Measurements from ENCODE around the gene OR2M2.

OR2M2 gene

GRCh38 chr1:248174521-248174920 lies at the start of gene OR2M2:
Gene OR2M2 (plus strand): TSS chr1:248174821. CDS start chr1:248179986, 5,165 bp downstream.
- no peak within 1 kb of the TSS for H3K9ac ChIP-seq (ENCODE audit: low read length)
- no peaks in the 10 kb centered on the region for H3K27me3 ChIP-seq (ENCODE audit: control insufficient read depth, insufficient read depth, low read length)
- no peak within 1 kb of the TSS for H3K4me3 ChIP-seq (ENCODE audit: low read length)
- H3K27ac ChIP-seq (ENCODE audit: low read depth, low read length): no peak within 1 kb of the TSS
- H3K36me3 ChIP-seq (ENCODE audit: control insufficient read depth, insufficient read depth, low read length): no peaks in the 10 kb centered on the region
- no peaks in the 10 kb centered on the region for H3K4me1 ChIP-seq (ENCODE audit: control insufficient read depth, insufficient read depth, low read length)

GRCh38 chr1:248127653-248128052 lies 47.0 kb upstream of the OR2M2 start:
- no peaks in the 10 kb centered on the region for H3K27me3 ChIP-seq (ENCODE audit: control insufficient read depth, insufficient read depth, low read length)
- no peaks in the 10 kb centered on the region for H3K4me1 ChIP-seq (ENCODE audit: control insufficient read depth, insufficient read depth, low read length)
- H3K27ac ChIP-seq (ENCODE audit: low read depth, low read length): no peak overlapping the region
- no peak overlapping the region for H3K9ac ChIP-seq (ENCODE audit: low read length)
- no peaks in the 10 kb centered on the region for H3K36me3 ChIP-seq (ENCODE audit: control insufficient read depth, insufficient read depth, low read length)
- no peak overlapping the region for H3K4me3 ChIP-seq (ENCODE audit: low read length)

- H3K36me3 ChIP-seq (ENCODE audit: control insufficient read depth, insufficient read depth, low read length): no peaks in the 10 kb centered on the region
- no peak overlapping the region for H3K4me3 ChIP-seq (ENCODE audit: low read length)
- no peak overlapping the region for H3K27ac ChIP-seq (ENCODE audit: low read depth, low read length)
- H3K27me3 ChIP-seq (ENCODE audit: control insufficient read depth, insufficient read depth, low read length): no peaks in the 10 kb centered on the region
- H3K4me1 ChIP-seq (ENCODE audit: control insufficient read depth, insufficient read depth, low read length): no peaks in the 10 kb centered on the region
- H3K9ac ChIP-seq (ENCODE audit: low read length): no peak overlapping the region
Measured at GRCh38 chr1:248136811-248137210, 37.8 kb upstream of the OR2M2 start.

GRCh38 chr1:248140846-248141245 lies 33.8 kb upstream of the OR2M2 start:
- Histone ChIP-seq H3K9ac (ENCODE audit: low read length) (no peak overlapping the region), H3K27me3 (ENCODE audit: control insufficient read depth, insufficient read depth, low read length) (no peaks in the 10 kb centered on the region), H3K4me3 (ENCODE audit: low read length) (no peak overlapping the region), H3K36me3 (ENCODE audit: control insufficient read depth, insufficient read depth, low read length) (no peaks in the 10 kb centered on the region), H3K27ac (ENCODE audit: low read depth, low read length) (no peak overlapping the region), H3K4me1 (ENCODE audit: control insufficient read depth, insufficient read depth, low read length) (no peaks in the 10 kb centered on the region)

GRCh38 chr1:248143311-248143710 lies 31.3 kb upstream of the OR2M2 start:
- no peak overlapping the region for H3K9ac ChIP-seq (ENCODE audit: low read length)
- no peaks in the 10 kb centered on the region for H3K36me3 ChIP-seq (ENCODE audit: control insufficient read depth, insufficient read depth, low read length)
- no peak overlapping the region for H3K27ac ChIP-seq (ENCODE audit: low read depth, low read length)
- H3K27me3 ChIP-seq (ENCODE audit: control insufficient read depth, insufficient read depth, low read length): no peaks in the 10 kb centered on the region
- H3K4me3 ChIP-seq (ENCODE audit: low read length): no peak overlapping the region
- H3K4me1 ChIP-seq (ENCODE audit: control insufficient read depth, insufficient read depth, low read length): no peaks in the 10 kb centered on the region

GRCh38 chr1:248144513-248145198 lies 30.0 kb upstream of the OR2M2 start, which contains the start of gene OR2M5:
Gene OR2M5 (plus strand): TSS chr1:248145148. CDS start chr1:248145148, 0 bp downstream.
- Histone ChIP-seq H3K4me1 (ENCODE audit: control insufficient read depth, insufficient read depth, low read length) (no peaks in the 10 kb centered on the region), H3K27ac (ENCODE audit: low read depth, low read length) (no peak within 1 kb of the TSS), H3K27me3 (ENCODE audit: control insufficient read depth, insufficient read depth, low read length) (no peaks in the 10 kb centered on the region), H3K9ac (ENCODE audit: low read length) (no peak within 1 kb of the TSS), H3K4me3 (ENCODE audit: low read length) (no peak within 1 kb of the TSS), H3K36me3 (ENCODE audit: control insufficient read depth, insufficient read depth, low read length) (no peaks in the 10 kb centered on the region)

GRCh38 chr1:248152056-248152827 lies 22.4 kb upstream of the OR2M2 start:
- no peak overlapping the region for H3K4me3 ChIP-seq (ENCODE audit: low read length)
- H3K36me3 ChIP-seq (ENCODE audit: control insufficient read depth, insufficient read depth, low read length): no peaks in the 10 kb centered on the region
- no peaks in the 10 kb centered on the region for H3K4me1 ChIP-seq (ENCODE audit: control insufficient read depth, insufficient read depth, low read length)
- H3K27ac ChIP-seq (ENCODE audit: low read depth, low read length): no peak overlapping the region
- H3K9ac ChIP-seq (ENCODE audit: low read length): no peak overlapping the region
- no peaks in the 10 kb centered on the region for H3K27me3 ChIP-seq (ENCODE audit: control insufficient read depth, insufficient read depth, low read length)

- no peak overlapping the region for H3K27ac ChIP-seq (ENCODE audit: low read depth, low read length)
- H3K36me3 ChIP-seq (ENCODE audit: control insufficient read depth, insufficient read depth, low read length): no peaks in the 10 kb centered on the region
- no peak overlapping the region for H3K9ac ChIP-seq (ENCODE audit: low read length)
- H3K27me3 ChIP-seq (ENCODE audit: control insufficient read depth, insufficient read depth, low read length): no peaks in the 10 kb centered on the region
- H3K4me1 ChIP-seq (ENCODE audit: control insufficient read depth, insufficient read depth, low read length): no peaks in the 10 kb centered on the region
- no peak overlapping the region for H3K4me3 ChIP-seq (ENCODE audit: low read length)
Measured at GRCh38 chr1:248155927-248156326, 18.7 kb upstream of the OR2M2 start.

- H3K36me3 ChIP-seq (ENCODE audit: control insufficient read depth, insufficient read depth, low read length): no peaks in the 10 kb centered on the region
- no peaks in the 10 kb centered on the region for H3K4me1 ChIP-seq (ENCODE audit: control insufficient read depth, insufficient read depth, low read length)
- no peak overlapping the region for H3K27ac ChIP-seq (ENCODE audit: low read depth, low read length)
- no peaks in the 10 kb centered on the region for H3K27me3 ChIP-seq (ENCODE audit: control insufficient read depth, insufficient read depth, low read length)
- H3K9ac ChIP-seq (ENCODE audit: low read length): no peak overlapping the region
- no peak overlapping the region for H3K4me3 ChIP-seq (ENCODE audit: low read length)
Measured at GRCh38 chr1:248158758-248159157, 15.9 kb upstream of the OR2M2 start.

GRCh38 chr1:248164031-248164430 lies 10.6 kb upstream of the OR2M2 start:
- no peak overlapping the region for H3K9ac ChIP-seq (ENCODE audit: low read length)
- H3K27me3 ChIP-seq (ENCODE audit: control insufficient read depth, insufficient read depth, low read length): no peaks in the 10 kb centered on the region
- no peak overlapping the region for H3K27ac ChIP-seq (ENCODE audit: low read depth, low read length)
- no peak overlapping the region for H3K4me3 ChIP-seq (ENCODE audit: low read length)
- H3K36me3 ChIP-seq (ENCODE audit: control insufficient read depth, insufficient read depth, low read length): no peaks in the 10 kb centered on the region
- no peaks in the 10 kb centered on the region for H3K4me1 ChIP-seq (ENCODE audit: control insufficient read depth, insufficient read depth, low read length)

GRCh38 chr1:248165186-248165585 lies 9.4 kb upstream of the OR2M2 start:
- Histone ChIP-seq H3K36me3 (ENCODE audit: control insufficient read depth, insufficient read depth, low read length) (no peaks in the 10 kb centered on the region), H3K27ac (ENCODE audit: low read depth, low read length) (no peak overlapping the region), H3K4me3 (ENCODE audit: low read length) (no peak overlapping the region), H3K9ac (ENCODE audit: low read length) (no peak overlapping the region), H3K27me3 (ENCODE audit: control insufficient read depth, insufficient read depth, low read length) (no peaks in the 10 kb centered on the region), H3K4me1 (ENCODE audit: control insufficient read depth, insufficient read depth, low read length) (no peaks in the 10 kb centered on the region)

GRCh38 chr1:248183996-248184395 lies 9.4 kb downstream of the OR2M2 start:
- Histone ChIP-seq H3K36me3 (ENCODE audit: control insufficient read depth, insufficient read depth, low read length) (no peaks in the 10 kb centered on the region), H3K4me3 (ENCODE audit: low read length) (no peak overlapping the region), H3K4me1 (ENCODE audit: control insufficient read depth, insufficient read depth, low read length) (no peaks in the 10 kb centered on the region), H3K9ac (ENCODE audit: low read length) (no peak overlapping the region), H3K27ac (ENCODE audit: low read depth, low read length) (no peak overlapping the region), H3K27me3 (ENCODE audit: control insufficient read depth, insufficient read depth, low read length) (no peaks in the 10 kb centered on the region)

GRCh38 chr1:248187363-248187762 lies 12.7 kb downstream of the OR2M2 start:
- no peaks in the 10 kb centered on the region for H3K27me3 ChIP-seq (ENCODE audit: control insufficient read depth, insufficient read depth, low read length)
- H3K36me3 ChIP-seq (ENCODE audit: control insufficient read depth, insufficient read depth, low read length): no peaks in the 10 kb centered on the region
- H3K9ac ChIP-seq (ENCODE audit: low read length): no peak overlapping the region
- H3K27ac ChIP-seq (ENCODE audit: low read depth, low read length): no peak overlapping the region
- no peak overlapping the region for H3K4me3 ChIP-seq (ENCODE audit: low read length)
- H3K4me1 ChIP-seq (ENCODE audit: control insufficient read depth, insufficient read depth, low read length): no peaks in the 10 kb centered on the region
